Small intestine (tissue), 7 donors: ENCODE data around the gene PLOD3. TPM values are rescaled to one million over a fixed set of nuclear protein-coding genes. Genes with fewer than 3 reads are reported as not detected.

Experiments
- DNase-seq, 2 donors: peaks; one replicate each; pipeline versions ENCODE4 v3.0.0 to v3.0.0-alpha.2; 2013
- FAIRE-seq: peaks from 2 replicates; lab custom pipeline; 2012; peaks lifted over from hg19 to GRCh38; lab: Jason Lieb, UNC
- H3K27ac ChIP-seq, 3 donors: one replicate each; pipeline ENCODE4 v1.5.1; 2013; ENCODE audit warnings: low read length in 2 of 3, mild to moderate bottlenecking in 2 of 3, control low read depth in 1 of 3, inconsistent platforms in 1 of 3, low read depth in 1 of 3, moderate library complexity in 1 of 3
- H3K27me3 ChIP-seq, 3 donors: one replicate each; pipeline ENCODE4 v1.6.1; 2013; ENCODE audit warnings: low read length in 3 of 3, inconsistent platforms in 1 of 3; ENCODE audit not compliant: control insufficient read depth in 3 of 3, insufficient read depth in 3 of 3
- H3K36me3 ChIP-seq, 3 donors: one replicate each; pipeline ENCODE4 v1.6.1; 2013; ENCODE audit warnings: low read length in 3 of 3, inconsistent platforms in 1 of 3, low read depth in 1 of 3, mild to moderate bottlenecking in 1 of 3, moderate library complexity in 1 of 3; ENCODE audit not compliant: control insufficient read depth in 3 of 3, insufficient read depth in 2 of 3
- H3K4me1 ChIP-seq, 3 donors: one replicate each; pipeline ENCODE4 v1.6.1; 2013; ENCODE audit warnings: low read length in 2 of 3, inconsistent platforms in 1 of 3, low read depth in 1 of 3, mild to moderate bottlenecking in 1 of 3, moderate library complexity in 1 of 3; ENCODE audit not compliant: control insufficient read depth in 3 of 3, insufficient read depth in 2 of 3
- H3K4me3 ChIP-seq, 3 donors: one replicate each; pipeline ENCODE4 v1.5.1; 2013; ENCODE audit warnings: low read length in 3 of 3, control low read depth in 1 of 3, inconsistent platforms in 1 of 3, low read depth in 1 of 3, mild to moderate bottlenecking in 1 of 3, moderate library complexity in 1 of 3
- H3K9me3 ChIP-seq, 2 donors: one replicate each; pipeline ENCODE4 v1.6.1; 2013; ENCODE audit warnings: low read depth in 1 of 2, low read length in 1 of 2; ENCODE audit not compliant: control insufficient read depth in 2 of 2, insufficient read depth in 1 of 2
- WGBS, 3 donors: extraction: QIAGEN DNeasy Blood & Tissue Kit; methylation state at CpG; one replicate each; pipeline ENCODE4 v1.1.7; 2013; 5-methylcytosine and 5-hydroxymethylcytosine counted together
- polyA plus RNA-seq, 4 donors: library from polyadenylated mRNA; stranded (reverse) in 3 of 4; unstranded in 1 of 4; fragments of 200-250 nt in 3 of 4; fragments of 120-200 nt in 1 of 4; gene quantifications; one replicate each; pipeline versions ENCODE4 v1.2.1 to v1.2.3, GENCODE V29; 2013
- donor health status: healthy with polysubstance abuse.
- donor health status: control.
- donor health status: control.
- donor health status: Bipolar disorder and iron deficiency.
- donor health status: healthy.

The PLOD3 gene
- polyA plus RNA-seq, 4 donors = 54.5 to 67.0 (median 58.8) TPM

DNA sequence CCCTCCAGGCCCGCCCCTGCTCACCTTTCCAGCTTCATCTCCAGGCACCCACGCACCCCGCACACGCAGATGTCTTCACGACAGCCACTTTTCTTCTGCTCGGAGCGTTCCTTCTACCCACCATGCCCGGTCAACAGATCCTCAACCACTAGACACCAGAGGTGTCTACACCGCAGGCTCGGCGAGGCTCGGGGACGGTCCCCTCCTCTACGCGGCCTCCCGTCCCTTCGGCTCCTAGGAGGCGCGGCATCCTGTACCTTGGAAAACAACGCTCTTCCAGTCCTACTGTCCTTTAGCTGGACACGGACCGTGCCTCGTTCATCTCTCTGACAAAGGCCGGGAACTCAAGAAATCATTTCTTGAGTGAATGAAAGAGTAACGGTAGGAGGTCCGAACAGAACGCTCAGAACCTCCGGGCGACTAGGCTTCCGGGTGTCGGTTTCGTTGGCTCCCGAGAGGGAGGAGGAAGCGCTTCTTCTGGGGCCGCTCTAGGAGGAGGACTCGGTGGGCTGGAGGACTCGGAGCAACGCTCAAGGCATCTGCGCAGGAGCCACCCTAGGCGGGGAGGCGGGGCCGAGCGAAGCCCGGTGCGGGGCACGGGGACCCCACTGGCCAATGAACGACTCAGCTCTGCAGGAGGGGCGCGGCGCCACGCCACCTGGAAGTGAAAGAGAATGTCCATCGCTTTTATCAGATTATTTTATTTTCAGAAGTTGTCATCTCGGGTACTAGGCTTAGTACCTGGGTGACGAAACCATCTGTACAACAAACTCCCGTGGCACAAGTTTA is 34.7 kb upstream of the PLOD3 start:
- DNase-seq (peak; percentile 99 to 100), FAIRE-seq (peak; percentile 49)
- peaks cover 3 to 7% (median 3%) of the 10 kb centered on the region in 3 donors for H3K4me1 ChIP-seq
- peak overlapping the region; percentile 71 to 95 (median 90) for H3K4me3 ChIP-seq
- H3K9me3 ChIP-seq = no peaks in the 10 kb centered on the region
- WGBS, 3 donors = 0% methylated on average over 53 to 55 of the region's 55 CpGs
- H3K27me3 ChIP-seq = no peaks in the 10 kb centered on the region
- peak overlapping the region; percentile 66 to 76 (median 73) for H3K27ac ChIP-seq
- H3K36me3 ChIP-seq = peaks cover 0 to 16% (median 3%) of the 10 kb centered on the region in 3 donors

DNA sequence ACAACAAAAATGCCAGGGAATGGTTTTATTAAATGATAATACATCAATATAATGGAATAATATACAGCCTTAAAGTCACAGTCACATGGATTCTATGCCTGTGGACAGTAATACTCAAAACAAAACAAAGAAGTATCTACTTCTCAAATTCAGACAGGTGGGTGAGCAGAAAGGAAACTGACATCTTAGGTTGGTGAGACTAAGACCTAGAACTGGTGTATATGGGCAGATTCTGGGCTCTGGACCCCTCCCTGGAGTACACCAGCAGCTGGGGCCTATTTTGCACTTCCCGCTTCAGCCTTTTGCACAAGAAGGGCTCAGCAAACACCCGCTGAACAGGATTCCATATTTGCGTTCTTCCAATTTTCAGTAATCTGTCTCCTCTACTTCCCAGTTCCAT is 32.9 kb upstream of the PLOD3 start:
- H3K27ac ChIP-seq = no peak overlapping the region
- FAIRE-seq = no peak
- peak overlapping the region in 1 of 3 donors; percentile 7 for H3K4me3 ChIP-seq
- H3K27me3 ChIP-seq = no peaks in the 10 kb centered on the region
- no peaks in the 10 kb centered on the region for H3K9me3 ChIP-seq
- no peak for DNase-seq
- WGBS, 3 donors = 88 to 92% (median 89%) methylated on average over 3 of the region's 3 CpGs
- peaks cover 3 to 9% (median 4%) of the 10 kb centered on the region in 3 donors for H3K4me1 ChIP-seq
- peaks cover 0 to 18% (median 3%) of the 10 kb centered on the region in 3 donors for H3K36me3 ChIP-seq

DNA sequence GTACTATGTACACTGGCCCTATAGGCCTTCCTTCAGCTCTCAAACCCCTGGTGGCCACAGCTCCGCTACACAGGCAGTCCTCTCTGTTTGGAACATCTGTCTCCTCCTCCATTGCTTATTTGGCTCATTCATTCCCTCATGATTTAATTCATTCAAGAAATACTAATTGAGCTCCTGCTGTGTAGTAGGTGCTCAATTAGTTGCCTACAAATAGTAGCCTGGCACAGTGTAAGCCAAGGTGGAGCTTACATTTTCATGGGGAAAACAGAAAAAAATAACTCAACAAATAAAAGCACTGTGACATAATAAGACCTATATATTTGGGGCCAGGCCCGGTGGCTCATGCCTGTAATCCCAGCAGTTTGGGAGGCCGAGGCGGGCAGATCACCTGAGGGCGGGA is 30.9 kb upstream of the PLOD3 start:
- no peak for DNase-seq
- whole genome bisulfite sequencing, 3 donors = 96 to 99% (median 98%) methylated on average over 5 of the region's 5 CpGs
- no peaks in the 10 kb centered on the region for H3K9me3 ChIP-seq
- no peaks in the 10 kb centered on the region for H3K27me3 ChIP-seq
- no peak overlapping the region for H3K27ac ChIP-seq
- no peak overlapping the region for H3K4me3 ChIP-seq
- no peak for FAIRE-seq
- peaks cover 0 to 24% (median 3%) of the 10 kb centered on the region in 3 donors for H3K36me3 ChIP-seq
- H3K4me1 ChIP-seq = peaks cover 3 to 19% (median 6%) of the 10 kb centered on the region in 3 donors

DNA sequence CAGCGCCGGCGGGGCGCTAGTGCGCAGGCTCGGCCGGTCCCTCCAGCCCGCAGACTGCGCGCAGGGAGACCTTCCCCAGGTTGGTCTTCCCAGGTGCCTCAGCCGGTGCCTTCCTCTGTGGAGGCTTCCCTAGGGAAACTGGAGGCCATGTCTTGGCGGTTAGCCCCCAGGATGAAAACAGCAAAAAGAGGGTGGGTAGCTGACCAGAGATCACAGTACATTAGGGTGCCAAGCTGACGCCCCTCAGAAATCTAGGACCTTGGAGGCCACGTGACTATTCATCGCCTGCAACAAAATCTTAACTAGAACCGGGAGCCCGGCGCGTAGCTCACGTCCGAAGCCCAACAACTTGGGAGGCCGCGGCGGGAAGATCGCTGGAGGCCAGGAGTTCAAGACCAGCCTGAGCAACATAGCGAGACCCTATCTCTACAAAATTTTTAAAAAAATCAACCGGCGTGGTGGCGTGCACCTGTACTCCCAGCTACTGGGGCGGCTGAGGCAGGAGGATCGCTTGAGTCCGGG is 27.8 kb upstream of the PLOD3 start:
- no peaks in the 10 kb centered on the region for H3K9me3 ChIP-seq
- H3K27ac ChIP-seq = peak overlapping the region in 2 of 3 donors; percentile 97 to 98
- peaks cover 0 to 44% (median 5%) of the 10 kb centered on the region in 3 donors for H3K36me3 ChIP-seq
- WGBS, 3 donors = 28 to 34% (median 31%) methylated on average over 32 of the region's 32 CpGs
- DNase-seq (no peak), FAIRE-seq (no peak)
- peak overlapping the region in 2 of 3 donors; percentile 76 for H3K4me3 ChIP-seq
- peaks cover 1 to 23% (median 3%) of the 10 kb centered on the region in 3 donors for H3K4me1 ChIP-seq
- no peaks in the 10 kb centered on the region for H3K27me3 ChIP-seq

DNA sequence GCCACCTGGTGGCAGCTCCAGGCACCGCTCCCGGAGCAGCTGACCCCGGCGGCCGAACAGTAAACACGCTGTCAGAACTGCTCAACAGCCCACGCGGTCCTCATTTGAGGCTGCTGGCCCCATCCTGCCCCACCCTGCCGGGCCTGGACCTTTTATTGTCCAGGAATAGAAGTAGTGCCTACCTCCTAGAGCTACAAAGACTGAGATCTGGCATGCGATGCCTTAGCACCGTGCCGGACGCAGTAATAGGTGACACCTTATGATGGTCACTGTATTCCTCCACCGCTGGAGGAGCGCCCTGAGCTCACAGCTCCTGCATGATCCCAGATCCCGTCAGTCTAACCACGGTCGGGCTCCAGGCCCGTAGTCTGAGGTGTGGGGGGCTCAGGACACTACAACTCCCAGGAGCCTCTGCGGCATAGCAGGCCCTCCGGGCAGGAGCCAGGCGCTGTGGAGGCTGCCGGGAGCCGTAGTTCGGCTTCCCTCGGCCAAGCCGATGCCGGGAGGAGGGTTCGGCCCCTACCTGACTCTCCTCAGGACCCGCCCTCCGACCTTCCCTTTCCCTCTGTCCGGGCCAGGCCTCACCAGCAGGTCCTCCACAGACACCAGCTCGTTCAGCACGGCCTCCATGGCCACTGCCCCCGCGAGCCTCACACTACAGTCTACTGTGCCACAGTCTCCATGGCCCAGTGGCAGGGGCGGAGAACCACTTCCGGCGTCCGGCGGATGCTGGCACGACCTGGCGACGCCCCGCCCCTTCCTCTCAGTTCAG is 27.2 kb upstream of the PLOD3 start, which contains the start of gene FIS1:
Gene FIS1 (minus strand): TSS at position 707 of the 772 bp plus-strand sequence. CDS start 77 bp downstream, at position 630.
- H3K4me3 ChIP-seq = peak within 1 kb of the TSS; percentile 63 to 76 (median 76)
- H3K36me3 ChIP-seq = peaks cover 0 to 47% (median 8%) of the 10 kb centered on the region in 3 donors
- H3K27me3 ChIP-seq = no peaks in the 10 kb centered on the region
- peak within 1 kb of the TSS; percentile 85 to 98 (median 97) for H3K27ac ChIP-seq
- FAIRE-seq (no peak), DNase-seq (peak; percentile 91 to 98)
- H3K4me1 ChIP-seq = peaks cover 1 to 30% (median 3%) of the 10 kb centered on the region in 3 donors
- whole genome bisulfite sequencing, 3 donors = 0% methylated on average over 45 of the region's 45 CpGs
- no peaks in the 10 kb centered on the region for H3K9me3 ChIP-seq

DNA sequence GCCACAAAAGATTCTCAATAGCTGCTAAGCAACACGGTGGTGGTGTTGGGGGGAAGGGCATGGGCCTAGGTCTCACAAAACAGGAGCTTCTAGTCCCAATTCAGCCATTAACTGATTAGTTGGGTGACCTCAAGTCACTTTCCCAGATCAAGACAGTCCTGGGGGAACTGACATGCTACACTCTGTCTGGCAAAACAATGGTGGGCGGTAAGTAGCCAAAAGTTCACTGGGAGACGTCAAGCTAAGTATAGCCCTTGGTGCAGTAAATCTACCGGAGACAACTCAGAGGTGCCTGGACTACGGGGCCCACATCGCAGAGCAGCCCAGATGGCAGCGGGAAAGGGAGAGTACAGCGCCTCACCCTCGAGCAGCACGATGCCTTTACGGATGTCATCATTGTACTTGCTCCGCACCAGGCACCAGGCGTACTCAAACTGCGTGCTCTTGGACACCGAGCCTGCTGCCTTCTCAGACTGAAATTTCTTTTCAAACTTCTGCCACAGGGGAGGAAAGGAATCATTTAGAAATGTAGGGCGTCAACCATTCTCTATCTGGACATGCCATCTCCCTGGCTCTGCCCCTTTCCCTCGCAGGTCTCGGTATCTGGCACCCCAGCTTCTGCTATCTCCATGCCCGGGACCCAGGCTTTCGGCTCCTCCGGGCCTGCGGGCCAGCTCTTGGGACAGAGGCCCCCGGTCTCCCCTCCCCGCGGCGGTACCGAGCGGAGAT is 26.4 kb upstream of the PLOD3 start:
- 9 to 18% (median 13%) methylated on average over 28 of the region's 28 CpGs for WGBS, 3 donors
- Histone ChIP-seq H3K36me3 (peaks cover 0 to 48% (median 5%) of the 10 kb centered on the region in 3 donors), H3K27me3 (no peaks in the 10 kb centered on the region), H3K27ac (peak overlapping the region; percentile 85 to 98 (median 97)), H3K4me1 (peaks cover 1 to 37% (median 3%) of the 10 kb centered on the region in 3 donors), H3K9me3 (no peaks in the 10 kb centered on the region), H3K4me3 (peak overlapping the region; percentile 63 to 76 (median 76))
- no peak for FAIRE-seq
- peak in 1 of 2 donors; percentile 52 for DNase-seq

DNA sequence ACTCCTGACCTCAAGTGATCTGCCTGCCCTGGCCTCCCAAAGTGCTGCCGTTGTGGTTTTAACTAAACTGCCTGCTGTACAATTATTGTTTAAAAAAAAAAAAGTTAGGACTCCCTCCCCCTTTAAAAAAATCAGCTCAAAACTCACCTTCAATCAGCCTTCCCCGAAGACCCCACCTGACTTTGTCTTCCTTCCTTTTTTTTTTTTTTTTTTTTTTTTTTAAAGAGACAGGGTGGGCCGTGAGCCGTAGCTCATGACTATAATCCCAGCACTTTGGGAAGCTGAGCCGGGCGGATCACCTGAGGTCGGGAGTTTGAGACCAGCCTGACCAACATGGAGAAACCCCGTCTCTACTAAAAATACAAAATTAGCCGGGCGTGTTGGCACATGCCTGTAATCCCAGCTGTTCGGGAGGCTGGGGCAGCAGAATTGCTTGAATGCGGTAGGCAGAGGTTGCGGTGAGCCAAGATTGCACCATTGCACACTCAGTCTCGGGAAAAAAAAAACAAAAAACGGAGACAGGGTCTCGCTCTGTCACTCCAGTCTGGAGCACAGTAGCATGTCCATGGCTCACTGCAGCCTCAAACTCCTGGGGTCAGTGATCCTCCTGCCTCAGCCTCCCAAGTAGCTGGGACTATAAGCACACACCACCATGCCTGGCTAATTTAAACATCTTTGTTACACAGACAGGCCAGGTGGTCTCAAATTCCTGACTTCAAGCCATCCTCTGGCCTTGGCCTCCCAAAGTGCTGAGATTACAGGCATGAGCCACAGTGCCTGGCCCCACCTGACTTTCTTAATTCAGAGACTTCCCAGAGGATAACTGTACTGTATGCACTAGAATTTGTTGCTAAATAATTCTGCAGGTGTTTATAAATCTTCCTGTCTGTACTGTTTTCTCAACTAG is 24.3 kb upstream of the PLOD3 start:
- H3K9me3 ChIP-seq = no peaks in the 10 kb centered on the region
- H3K4me3 ChIP-seq = no peak overlapping the region
- H3K4me1 ChIP-seq = peaks cover 1 to 52% (median 3%) of the 10 kb centered on the region in 3 donors
- H3K36me3 ChIP-seq = peaks cover 0 to 57% (median 5%) of the 10 kb centered on the region in 3 donors
- peak overlapping the region in 2 of 3 donors; percentile 95 to 97 for H3K27ac ChIP-seq
- 52 to 72% (median 60%) methylated on average over 16 of the region's 16 CpGs for WGBS, 3 donors
- no peak for FAIRE-seq
- no peaks in the 10 kb centered on the region for H3K27me3 ChIP-seq
- DNase-seq = no peak
